ENCODE measurements around the gene C1orf50.

The C1orf50 gene

DNA sequence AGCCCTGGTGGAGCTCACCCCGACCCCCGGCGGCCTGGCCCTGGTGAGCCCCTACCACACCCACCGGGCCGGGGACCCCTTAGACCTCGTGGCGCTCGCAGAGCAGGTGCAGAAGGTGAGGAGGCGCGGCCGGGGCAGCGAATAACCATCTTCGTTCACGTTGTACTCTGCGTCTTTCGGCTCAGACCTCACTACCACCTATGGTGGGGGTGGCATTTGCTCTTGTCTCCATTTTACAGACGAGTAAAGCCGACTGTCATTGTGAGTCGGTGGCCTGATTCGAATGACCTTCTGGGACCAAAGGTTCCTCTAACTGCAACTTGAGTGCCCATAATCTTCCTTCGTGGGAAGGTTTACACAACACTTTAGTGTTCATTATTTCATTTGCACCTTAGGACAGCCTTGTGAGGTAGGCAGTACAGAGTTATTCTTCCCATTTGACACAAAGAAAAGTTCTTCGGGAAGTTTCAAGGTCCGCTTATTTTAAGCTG lies 506 bp downstream of the C1orf50 start:
- peak in 1 of 2 experiments; percentile 25 for DNase-seq (ENCODE audit: low read depth in 1 of 2, low spot score in 1 of 2)
- Histone ChIP-seq H3K27ac (replicated peaks) (peak overlapping the region; percentile 85), H3K4me3 (replicated peaks; ENCODE audit: insufficient read depth, low read length) (peak overlapping the region; percentile 98), H3K27me3 (ENCODE audit: insufficient read depth, poor library complexity, severe bottlenecking) (no peaks in the 10 kb centered on the region)
- TF ChIP-seq SPI1 (IDR thresholded peaks at IDR 0.05; ENCODE audit: borderline replicate concordance, low read depth), result no peak
- TF ChIP-seq POLR2AphosphoS5 (IDR thresholded peaks at IDR 0.05; ENCODE audit: low read depth), result no peak
- no peak for TF ChIP-seq GABPA (IDR thresholded peaks at IDR 0.05; ENCODE audit: low read depth)
- TF ChIP-seq, protein P1, sequence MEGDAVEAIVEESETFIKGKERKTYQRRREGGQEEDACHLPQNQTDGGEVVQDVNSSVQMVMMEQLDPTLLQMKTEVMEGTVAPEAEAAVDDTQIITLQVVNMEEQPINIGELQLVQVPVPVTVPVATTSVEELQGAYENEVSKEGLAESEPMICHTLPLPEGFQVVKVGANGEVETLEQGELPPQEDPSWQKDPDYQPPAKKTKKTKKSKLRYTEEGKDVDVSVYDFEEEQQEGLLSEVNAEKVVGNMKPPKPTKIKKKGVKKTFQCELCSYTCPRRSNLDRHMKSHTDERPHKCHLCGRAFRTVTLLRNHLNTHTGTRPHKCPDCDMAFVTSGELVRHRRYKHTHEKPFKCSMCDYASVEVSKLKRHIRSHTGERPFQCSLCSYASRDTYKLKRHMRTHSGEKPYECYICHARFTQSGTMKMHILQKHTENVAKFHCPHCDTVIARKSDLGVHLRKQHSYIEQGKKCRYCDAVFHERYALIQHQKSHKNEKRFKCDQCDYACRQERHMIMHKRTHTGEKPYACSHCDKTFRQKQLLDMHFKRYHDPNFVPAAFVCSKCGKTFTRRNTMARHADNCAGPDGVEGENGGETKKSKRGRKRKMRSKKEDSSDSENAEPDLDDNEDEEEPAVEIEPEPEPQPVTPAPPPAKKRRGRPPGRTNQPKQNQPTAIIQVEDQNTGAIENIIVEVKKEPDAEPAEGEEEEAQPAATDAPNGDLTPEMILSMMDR (IDR thresholded peaks at IDR 0.05; ENCODE audit: insufficient read depth, low read length), result no peak
- TF ChIP-seq, protein P2, sequence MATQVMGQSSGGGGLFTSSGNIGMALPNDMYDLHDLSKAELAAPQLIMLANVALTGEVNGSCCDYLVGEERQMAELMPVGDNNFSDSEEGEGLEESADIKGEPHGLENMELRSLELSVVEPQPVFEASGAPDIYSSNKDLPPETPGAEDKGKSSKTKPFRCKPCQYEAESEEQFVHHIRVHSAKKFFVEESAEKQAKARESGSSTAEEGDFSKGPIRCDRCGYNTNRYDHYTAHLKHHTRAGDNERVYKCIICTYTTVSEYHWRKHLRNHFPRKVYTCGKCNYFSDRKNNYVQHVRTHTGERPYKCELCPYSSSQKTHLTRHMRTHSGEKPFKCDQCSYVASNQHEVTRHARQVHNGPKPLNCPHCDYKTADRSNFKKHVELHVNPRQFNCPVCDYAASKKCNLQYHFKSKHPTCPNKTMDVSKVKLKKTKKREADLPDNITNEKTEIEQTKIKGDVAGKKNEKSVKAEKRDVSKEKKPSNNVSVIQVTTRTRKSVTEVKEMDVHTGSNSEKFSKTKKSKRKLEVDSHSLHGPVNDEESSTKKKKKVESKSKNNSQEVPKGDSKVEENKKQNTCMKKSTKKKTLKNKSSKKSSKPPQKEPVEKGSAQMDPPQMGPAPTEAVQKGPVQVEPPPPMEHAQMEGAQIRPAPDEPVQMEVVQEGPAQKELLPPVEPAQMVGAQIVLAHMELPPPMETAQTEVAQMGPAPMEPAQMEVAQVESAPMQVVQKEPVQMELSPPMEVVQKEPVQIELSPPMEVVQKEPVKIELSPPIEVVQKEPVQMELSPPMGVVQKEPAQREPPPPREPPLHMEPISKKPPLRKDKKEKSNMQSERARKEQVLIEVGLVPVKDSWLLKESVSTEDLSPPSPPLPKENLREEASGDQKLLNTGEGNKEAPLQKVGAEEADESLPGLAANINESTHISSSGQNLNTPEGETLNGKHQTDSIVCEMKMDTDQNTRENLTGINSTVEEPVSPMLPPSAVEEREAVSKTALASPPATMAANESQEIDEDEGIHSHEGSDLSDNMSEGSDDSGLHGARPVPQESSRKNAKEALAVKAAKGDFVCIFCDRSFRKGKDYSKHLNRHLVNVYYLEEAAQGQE (IDR thresholded peaks at IDR 0.05; ENCODE audit: insufficient replicate concordance, low read depth), result no peak

DNA sequence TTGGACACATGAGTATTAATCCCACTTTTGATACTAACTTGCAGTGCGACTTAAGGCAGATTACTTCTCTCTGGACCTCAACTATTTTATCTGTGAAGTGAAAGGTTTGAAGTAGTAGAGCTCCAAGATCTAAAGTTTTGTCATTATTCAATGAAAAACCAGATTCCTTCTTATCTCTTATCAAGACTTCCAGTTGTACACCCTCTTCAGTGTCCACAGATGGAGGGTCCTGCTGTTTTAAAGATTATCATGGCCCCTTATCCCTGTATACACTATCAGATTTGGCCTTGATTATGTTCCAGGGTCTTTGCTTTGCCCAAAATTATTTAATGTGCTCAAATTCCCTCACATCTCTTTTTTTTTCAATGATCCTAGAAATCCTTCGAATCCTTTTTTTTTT lies 1.1 kb downstream of the C1orf50 start:
- Histone ChIP-seq H3K27me3 (ENCODE audit: insufficient read depth, poor library complexity, severe bottlenecking) (no peaks in the 10 kb centered on the region), H3K27ac (replicated peaks) (peak overlapping the region; percentile 85), H3K4me3 (replicated peaks; ENCODE audit: insufficient read depth, low read length) (peak overlapping the region; percentile 98)
- DNase-seq (ENCODE audit: low read depth in 1 of 2, low spot score in 1 of 2), result no peak
- TF ChIP-seq, protein P2 (IDR thresholded peaks at IDR 0.05; ENCODE audit: insufficient replicate concordance, low read depth), result no peak
- TF ChIP-seq GABPA (IDR thresholded peaks at IDR 0.05; ENCODE audit: low read depth) (no peak), POLR2AphosphoS5 (IDR thresholded peaks at IDR 0.05; ENCODE audit: low read depth) (no peak), SPI1 (IDR thresholded peaks at IDR 0.05; ENCODE audit: borderline replicate concordance, low read depth) (no peak)
- TF ChIP-seq, protein P1 (IDR thresholded peaks at IDR 0.05; ENCODE audit: insufficient read depth, low read length), result no peak

DNA sequence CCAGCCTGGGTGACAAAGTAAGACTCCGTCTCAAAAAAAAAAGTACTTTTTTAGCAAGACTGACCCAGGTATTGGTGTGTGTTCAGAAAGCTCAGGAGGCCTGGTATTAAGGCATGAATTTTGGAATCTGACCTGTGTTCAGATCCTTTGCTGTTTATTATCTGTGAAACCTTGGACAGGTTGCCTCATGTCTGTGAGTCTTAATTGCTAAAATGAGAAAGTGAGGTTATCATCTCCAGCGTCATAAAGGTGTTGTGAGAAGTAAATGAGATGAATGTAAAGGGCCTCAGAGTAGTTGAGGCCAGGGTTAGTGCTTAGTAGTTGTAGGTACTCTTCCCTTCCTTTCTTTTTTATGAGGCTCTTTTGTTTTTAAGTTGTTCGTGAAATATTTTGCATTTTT lies 2.8 kb downstream of the C1orf50 start:
- TF ChIP-seq GABPA (IDR thresholded peaks at IDR 0.05; ENCODE audit: low read depth), result no peak
- TF ChIP-seq, protein P1 (IDR thresholded peaks at IDR 0.05; ENCODE audit: insufficient read depth, low read length), result no peak
- no peak for TF ChIP-seq POLR2AphosphoS5 (IDR thresholded peaks at IDR 0.05; ENCODE audit: low read depth)
- no peak for TF ChIP-seq SPI1 (IDR thresholded peaks at IDR 0.05; ENCODE audit: borderline replicate concordance, low read depth)
- TF ChIP-seq, protein P2 (IDR thresholded peaks at IDR 0.05; ENCODE audit: insufficient replicate concordance, low read depth), result no peak
- DNase-seq (ENCODE audit: low read depth in 1 of 2, low spot score in 1 of 2), result no peak
- Histone ChIP-seq H3K27ac (replicated peaks) (no peak overlapping the region), H3K4me3 (replicated peaks; ENCODE audit: insufficient read depth, low read length) (no peak overlapping the region), H3K27me3 (ENCODE audit: insufficient read depth, poor library complexity, severe bottlenecking) (no peaks in the 10 kb centered on the region)

All from HL-60 (cell line).